GM04504 (cell line): ENCODE measurements around the gene ARSA.

ENCODE experiments used
- DNase-seq: peaks from one replicate; pipeline ENCODE4 v3.0.0-alpha.2; 2012; ENCODE audit warnings: low read depth

The ARSA gene

GRCh38 chr22:50579752-50580151 is 48.2 kb downstream of the ARSA start:
- DNase-seq, result no peak

- DNase-seq, result no peak
These were observed 49.1 kb downstream of the ARSA start for GRCh38 chr22:50578776-50579310.

GRCh38 chr22:50577987-50578775 is 49.8 kb downstream of the ARSA start, which contains the start of gene CPT1B:
CPT1B (minus strand) TSS chr22:50578427; CDS start chr22:50577915, 512 bp downstream.
- DNase-seq, result no peak

GRCh38 chr22:50577697-50577986 is 50.3 kb downstream of the ARSA start:
- no peak for DNase-seq

- no peak for DNase-seq
These were observed 50.9 kb downstream of the ARSA start for GRCh38 chr22:50576806-50577696.

- no peak for DNase-seq
These were observed 51.9 kb downstream of the ARSA start for GRCh38 chr22:50576070-50576469.

- DNase-seq, result no peak
These were observed 52.5 kb downstream of the ARSA start for GRCh38 chr22:50575426-50575941.
